AG10803 (cell line): ENCODE results near the gene ALG2.
"Not testable (repeated sequence)": the region's sequence is repeated elsewhere in the genome, so short reads cannot be mapped to it uniquely, and the experiment has no call there.

Experiments
- DNase-seq: peaks from one replicate; pipeline ENCODE4 v3.0.0; 2010; ENCODE audit warnings: low read depth
- H3K4me3 ChIP-seq: 2 replicates; pipeline ENCODE4 v1.5.1; 2011; ENCODE audit warnings: mild to moderate bottlenecking, low read length, control low read depth
- CTCF ChIP-seq: conservative IDR thresholded peaks from 2 replicates; pipeline ENCODE4 v1.5.1; 2011; ENCODE audit warnings: mild to moderate bottlenecking, low read length, control low read depth, inconsistent platforms

ALG2 gene

DNA sequence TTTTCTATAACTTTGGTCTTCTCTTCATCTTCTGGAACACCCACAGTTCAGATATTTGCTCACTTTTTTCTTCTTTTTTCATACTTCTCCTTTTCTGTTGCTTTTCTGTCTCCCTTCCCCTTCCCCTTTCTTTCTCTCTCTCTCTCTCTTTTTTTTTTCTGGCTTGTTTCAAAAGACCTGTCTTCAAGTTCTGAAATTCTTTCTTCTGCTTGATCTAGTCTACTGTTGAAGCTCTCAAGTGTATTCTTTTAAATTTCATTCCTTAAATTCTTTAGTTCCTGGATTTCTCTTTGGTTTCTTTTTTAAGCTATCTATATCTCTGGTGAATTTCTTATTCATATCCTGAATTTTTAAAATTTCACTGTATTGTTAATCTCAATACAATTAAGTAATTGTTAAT, 11.2 kb downstream of the ALG2 start:
- no peak overlapping the region for H3K4me3 ChIP-seq
- DNase-seq, result no peak
- no peak for TF ChIP-seq CTCF

GRCh38 chr9:99201603-99202002, 20.1 kb downstream of the ALG2 start:
- no peak for DNase-seq
- no peak for TF ChIP-seq CTCF
- H3K4me3 ChIP-seq, result no peak overlapping the region

DNA sequence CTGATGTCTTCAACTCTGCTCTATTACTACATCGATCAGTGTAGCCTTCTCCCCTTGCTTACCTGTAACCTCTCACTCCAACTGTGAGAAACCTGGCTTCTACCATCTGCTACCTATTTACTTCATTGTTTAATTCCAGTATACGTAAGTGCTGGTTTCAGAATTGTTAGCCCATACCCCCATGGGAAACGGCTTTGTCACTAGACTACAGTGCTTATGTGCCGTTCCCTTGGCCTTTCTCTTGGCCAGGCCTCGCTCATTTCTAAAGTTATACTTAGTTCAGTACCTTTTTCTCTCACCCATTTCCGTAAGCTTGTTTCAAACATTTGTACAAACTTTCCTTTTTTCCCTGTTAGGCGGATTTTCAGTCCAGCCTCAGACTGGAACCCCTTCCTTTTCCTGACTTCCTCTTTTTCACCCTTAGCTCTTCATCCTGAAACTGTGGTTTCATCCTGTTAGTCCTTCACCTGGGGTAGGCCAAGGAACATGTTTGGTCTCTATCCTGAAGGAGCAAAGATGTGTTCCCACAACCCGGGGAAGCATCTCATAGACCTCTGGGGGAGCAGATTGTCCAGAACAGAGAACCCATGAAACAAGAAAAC, 21.7 kb downstream of the ALG2 start:
- H3K4me3 ChIP-seq, result no peak overlapping the region
- no peak for TF ChIP-seq CTCF
- no peak for DNase-seq

- no peak for DNase-seq
- H3K4me3 ChIP-seq, result no peak overlapping the region
- no peak for TF ChIP-seq CTCF
Measured at GRCh38 chr9:99197987-99198386, 23.8 kb downstream of the ALG2 start.

GRCh38 chr9:99197124-99197630, 24.6 kb downstream of the ALG2 start:
- no peak for DNase-seq
- H3K4me3 ChIP-seq, result no peak overlapping the region
- TF ChIP-seq CTCF, result no peak

GRCh38 chr9:99196484-99196883, 25.3 kb downstream of the ALG2 start:
- DNase-seq, H3K4me3 ChIP-seq: not testable (repeated sequence)

- no peak for DNase-seq
- no peak overlapping the region for H3K4me3 ChIP-seq
- TF ChIP-seq CTCF, result no peak
Measured at GRCh38 chr9:99193466-99193821, 28.3 kb downstream of the ALG2 start.
